Measurements from ENCODE around the gene CAMSAP1. TPM values are rescaled to one million over a fixed set of nuclear protein-coding genes. Genes with fewer than 3 reads are reported as not detected.

Gene CAMSAP1
- total and polyA plus RNA-seq, 3 donors from 2014 or later: 44.1 to 102 (median 93.7) TPM

- no peak for DNase-seq
- no peak overlapping the region for H3K4me3 ChIP-seq
- TF ChIP-seq POLR2A (IDR thresholded peaks at IDR 0.05) (no peak), CTCF (IDR thresholded peaks at IDR 0.05) (no peak)
- H3K27me3 ChIP-seq: no peaks in the 10 kb centered on the region
- WGBS, 2 donors: 52 to 70% methylated on average over 8 to 20 of the region's 22 CpGs
- H3K4me1 ChIP-seq: peaks cover 3% of the 10 kb centered on the region
- H3K36me3 ChIP-seq (ENCODE audit: low read depth, missing control alignments): no peaks in the 10 kb centered on the region
- no peak overlapping the region for H3K27ac ChIP-seq
- H3K9me3 ChIP-seq: no peaks in the 10 kb centered on the region
- intact Hi-C loops (cut with DNase I; ENCODE audit: low total_unique reads): no loop called here
Observed at GRCh38 chr9:135796784-135797485, 110.4 kb downstream of the CAMSAP1 start.

GRCh38 chr9:135795391-135795790 is 112.0 kb downstream of the CAMSAP1 start:
- Histone ChIP-seq H3K4me1 (peaks cover 3% of the 10 kb centered on the region), H3K36me3 (ENCODE audit: low read depth, missing control alignments) (no peaks in the 10 kb centered on the region), H3K9me3 (no peaks in the 10 kb centered on the region), H3K27ac (no peak overlapping the region), H3K4me3 (no peak overlapping the region), H3K27me3 (no peaks in the 10 kb centered on the region)
- WGBS, 2 donors: 84 to 94% methylated on average over 4 of the region's 4 CpGs
- intact Hi-C loops (cut with DNase I; ENCODE audit: low total_unique reads): no loop called here
- TF ChIP-seq POLR2A (IDR thresholded peaks at IDR 0.05) (no peak), CTCF (IDR thresholded peaks at IDR 0.05) (no peak)
- no peak for DNase-seq

GRCh38 chr9:135794361-135794885 is 112.9 kb downstream of the CAMSAP1 start:
- no peak overlapping the region for H3K4me3 ChIP-seq
- intact Hi-C loops (cut with DNase I; ENCODE audit: low total_unique reads): no loop called here

GRCh38 chr9:135794057-135794335 is 113.3 kb downstream of the CAMSAP1 start:
- H3K27me3 ChIP-seq: no peaks in the 10 kb centered on the region
- intact Hi-C loops (cut with DNase I; ENCODE audit: low total_unique reads): no loop called here
- DNase-seq: no peak
- H3K36me3 ChIP-seq (ENCODE audit: low read depth, missing control alignments): no peaks in the 10 kb centered on the region
- 70 to 80% methylated on average over 4 to 7 of the region's 7 CpGs for WGBS, 2 donors
- no peak overlapping the region for H3K27ac ChIP-seq
- no peak overlapping the region for H3K4me3 ChIP-seq
- H3K9me3 ChIP-seq: no peaks in the 10 kb centered on the region
- no peak for TF ChIP-seq POLR2A (IDR thresholded peaks at IDR 0.05)
- TF ChIP-seq CTCF (IDR thresholded peaks at IDR 0.05): no peak
- peaks cover 3% of the 10 kb centered on the region for H3K4me1 ChIP-seq

More at GRCh38 chr9:135794361-135794885, 112.9 kb downstream of the CAMSAP1 start:
- TF ChIP-seq POLR2A (IDR thresholded peaks at IDR 0.05) (no peak), CTCF (IDR thresholded peaks at IDR 0.05) (no peak)
- H3K27ac ChIP-seq: no peak overlapping the region
- H3K9me3 ChIP-seq: no peaks in the 10 kb centered on the region
- WGBS, 2 donors: 88 to 91% methylated on average over 4 to 15 of the region's 15 CpGs
- no peaks in the 10 kb centered on the region for H3K27me3 ChIP-seq
- DNase-seq: no peak
- H3K36me3 ChIP-seq (ENCODE audit: low read depth, missing control alignments): no peaks in the 10 kb centered on the region
- peaks cover 3% of the 10 kb centered on the region for H3K4me1 ChIP-seq
